NK-92 (cell line): ENCODE results near the gene FGF4.

Source experiments
- DNase-seq: peaks from one replicate; lab custom pipeline; 2025; ENCODE audit not compliant: unreplicated experiment; lab: John Stamatoyannopoulos, UW

Gene FGF4, protein sequence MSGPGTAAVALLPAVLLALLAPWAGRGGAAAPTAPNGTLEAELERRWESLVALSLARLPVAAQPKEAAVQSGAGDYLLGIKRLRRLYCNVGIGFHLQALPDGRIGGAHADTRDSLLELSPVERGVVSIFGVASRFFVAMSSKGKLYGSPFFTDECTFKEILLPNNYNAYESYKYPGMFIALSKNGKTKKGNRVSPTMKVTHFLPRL

DNA sequence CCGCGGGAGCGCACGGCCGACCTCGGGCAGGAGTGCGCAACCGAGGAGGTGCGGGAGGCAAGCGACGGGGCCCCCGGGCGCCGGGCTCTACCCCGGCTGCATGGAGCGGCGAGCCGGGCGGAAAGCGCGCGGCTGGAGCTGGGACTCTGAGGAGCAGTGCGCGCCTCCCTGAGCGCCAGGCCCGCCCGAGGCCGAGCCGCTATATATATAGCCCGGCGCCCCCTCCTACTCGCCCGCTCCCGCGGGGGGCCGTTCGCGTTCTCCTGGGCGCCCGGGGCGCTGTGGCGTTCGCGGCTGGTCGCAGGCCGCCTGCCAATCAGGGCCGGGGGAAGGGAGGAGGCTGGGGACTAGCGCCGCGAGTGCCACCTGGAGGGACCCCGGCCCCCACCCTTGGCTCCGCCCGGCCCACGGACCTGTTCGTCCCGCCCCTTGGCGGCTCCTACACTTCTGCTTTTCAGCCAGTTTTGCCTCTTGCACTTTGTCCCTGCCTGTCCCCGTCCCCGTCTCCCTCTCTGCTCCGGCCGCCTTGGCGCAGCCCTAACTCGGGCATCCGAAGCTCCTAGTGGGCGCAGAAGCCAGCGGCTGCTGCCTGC, at the start of gene FGF4:
TSS of gene FGF4 (minus strand) at position 179 of the 593 bp plus-strand sequence. CDS start 257 bp downstream, outside the sequence.
- DNase-seq, result no peak

DNA sequence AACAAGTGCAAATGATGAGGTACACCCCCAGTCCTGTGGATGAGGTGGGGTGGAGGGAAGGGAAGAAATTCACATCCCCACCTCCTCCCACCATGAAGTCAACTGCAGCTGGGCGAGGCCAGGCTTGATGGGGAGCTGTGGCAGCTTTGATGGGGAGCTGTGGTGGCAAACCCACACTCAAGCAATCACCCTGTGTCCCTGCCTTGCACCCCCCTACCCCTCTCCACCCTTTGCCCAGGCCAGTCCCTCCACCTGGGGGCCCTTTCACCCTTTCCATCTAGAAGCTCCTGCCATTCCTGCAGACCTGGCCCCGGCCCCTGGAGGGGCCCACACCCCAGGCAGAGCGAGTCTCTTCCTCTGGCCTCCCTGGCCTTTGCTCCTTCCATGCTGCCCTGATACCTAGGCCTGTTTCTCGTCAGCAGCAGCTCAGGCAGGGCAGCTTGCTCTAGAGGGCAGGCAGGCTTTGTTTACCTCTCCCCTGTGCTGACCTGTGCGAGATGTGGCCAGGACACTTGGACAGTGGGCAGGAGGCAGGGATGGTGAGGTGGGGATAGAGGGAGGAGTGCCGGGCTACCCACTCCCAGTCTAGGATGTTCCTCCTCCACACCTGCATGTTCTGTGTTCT, 48.6 kb upstream of the FGF4 start:
- no peak for DNase-seq

DNA sequence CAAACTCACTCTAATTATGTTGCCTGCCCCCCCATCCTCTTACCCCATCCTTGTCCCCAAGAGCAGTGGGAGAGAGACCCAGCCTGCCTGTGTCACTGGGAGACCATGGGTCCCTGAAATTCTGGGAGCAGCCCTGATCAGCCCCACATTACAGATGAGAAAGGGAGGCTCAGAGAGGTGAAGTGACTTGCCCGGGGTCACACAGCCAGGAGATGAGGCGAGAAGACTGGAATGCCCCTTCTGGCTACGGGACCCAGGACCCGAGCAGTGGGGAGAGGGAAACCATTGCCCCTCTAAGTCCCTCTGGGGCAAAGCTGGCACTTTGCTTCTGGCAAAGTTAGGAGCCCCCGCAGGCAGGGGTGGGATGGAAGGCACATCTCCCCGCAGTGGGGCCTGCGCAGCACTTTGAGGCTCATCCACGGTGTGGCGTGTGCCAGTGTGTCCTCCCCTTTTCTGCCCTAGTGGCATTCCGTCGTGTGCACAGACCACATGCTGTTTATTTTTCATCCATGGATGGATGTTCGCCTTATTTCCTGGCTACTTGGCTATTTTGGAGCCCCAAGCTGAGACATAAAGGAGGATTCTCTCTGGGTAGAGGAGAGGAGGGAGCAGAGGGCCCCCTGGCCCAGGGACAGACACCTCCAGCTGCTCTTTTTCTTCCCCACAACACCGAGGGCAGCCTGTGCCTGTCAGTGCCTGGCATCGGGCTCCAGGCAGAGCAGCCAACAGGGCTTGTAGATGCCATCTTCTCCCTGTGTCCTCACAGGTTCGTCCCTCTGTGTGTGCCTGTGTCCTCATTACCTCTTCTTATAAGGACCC, 47.7 kb upstream of the FGF4 start:
- DNase-seq, result no peak

DNA sequence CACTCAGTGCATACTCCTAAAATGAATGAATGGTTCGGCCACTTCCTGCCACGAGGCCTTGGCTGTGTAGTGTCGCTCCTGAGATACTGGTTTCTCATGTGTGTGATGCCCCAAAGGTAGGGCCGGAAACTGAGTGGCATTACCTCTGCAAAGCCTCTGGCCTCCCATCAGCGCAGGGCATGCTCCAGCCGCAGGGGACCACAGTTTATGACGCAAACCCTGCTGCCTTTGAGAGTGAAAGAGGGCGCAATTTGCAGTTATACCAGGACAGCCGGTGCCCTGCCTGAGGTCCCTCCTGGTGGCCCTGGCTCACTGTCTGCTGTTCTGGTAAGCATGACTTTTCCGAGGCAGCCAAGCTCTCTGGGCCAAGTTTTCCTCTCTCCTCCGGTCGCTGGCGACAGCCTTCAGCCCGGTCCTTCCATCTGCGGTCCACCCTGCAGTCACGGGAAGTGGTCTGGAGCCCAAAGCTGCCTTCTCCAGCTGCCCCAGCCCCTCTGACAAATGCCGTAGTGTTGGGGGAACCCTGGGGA, 46.4 kb upstream of the FGF4 start:
- no peak for DNase-seq

DNA sequence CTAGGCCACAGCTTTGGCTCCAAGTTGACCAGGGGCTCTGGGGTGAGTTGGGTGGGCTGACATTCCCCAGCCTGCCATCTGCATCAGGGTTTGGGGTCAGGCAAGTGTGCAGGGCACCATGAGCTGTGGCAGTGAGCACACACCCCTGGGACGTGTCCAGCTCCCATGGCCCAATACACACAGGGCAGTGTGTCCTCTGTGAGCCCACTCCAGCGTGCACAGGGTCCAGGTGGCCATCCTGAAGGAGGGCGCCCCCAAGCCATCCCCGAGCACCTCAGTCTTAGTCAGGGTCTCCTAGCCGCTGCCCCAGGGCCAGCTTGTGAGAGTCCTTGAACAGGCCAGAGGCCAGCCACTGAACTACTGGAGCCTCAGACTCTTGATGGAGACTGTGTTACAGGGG, 45.3 kb upstream of the FGF4 start:
- DNase-seq, result no peak

DNA sequence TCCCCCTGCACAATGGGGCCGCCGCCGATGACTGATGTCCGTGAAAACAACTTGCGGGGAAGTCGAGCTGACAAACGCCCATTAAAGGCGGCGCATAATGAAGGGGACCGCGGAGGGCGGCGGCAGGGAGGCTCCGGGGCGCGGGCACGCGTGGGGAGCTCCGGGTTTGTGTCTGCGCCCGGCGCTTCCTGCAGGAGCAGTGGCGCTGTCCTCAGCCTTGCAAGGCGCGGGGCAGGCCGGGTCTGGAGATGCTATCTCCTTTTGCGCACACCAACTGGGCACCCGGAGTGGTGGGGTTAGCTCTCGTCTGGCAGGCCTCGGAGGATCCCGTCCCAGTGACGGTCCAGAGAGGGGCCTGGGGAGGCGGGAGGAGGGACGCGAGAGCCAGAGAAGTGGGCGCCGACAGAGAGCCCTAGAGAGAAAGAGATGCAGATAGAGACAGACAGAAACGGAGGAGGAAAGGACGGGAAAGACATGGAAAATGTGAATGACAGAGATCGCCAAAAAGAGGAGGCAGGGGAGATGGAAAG, 44.5 kb upstream of the FGF4 start:
- DNase-seq, result no peak

DNA sequence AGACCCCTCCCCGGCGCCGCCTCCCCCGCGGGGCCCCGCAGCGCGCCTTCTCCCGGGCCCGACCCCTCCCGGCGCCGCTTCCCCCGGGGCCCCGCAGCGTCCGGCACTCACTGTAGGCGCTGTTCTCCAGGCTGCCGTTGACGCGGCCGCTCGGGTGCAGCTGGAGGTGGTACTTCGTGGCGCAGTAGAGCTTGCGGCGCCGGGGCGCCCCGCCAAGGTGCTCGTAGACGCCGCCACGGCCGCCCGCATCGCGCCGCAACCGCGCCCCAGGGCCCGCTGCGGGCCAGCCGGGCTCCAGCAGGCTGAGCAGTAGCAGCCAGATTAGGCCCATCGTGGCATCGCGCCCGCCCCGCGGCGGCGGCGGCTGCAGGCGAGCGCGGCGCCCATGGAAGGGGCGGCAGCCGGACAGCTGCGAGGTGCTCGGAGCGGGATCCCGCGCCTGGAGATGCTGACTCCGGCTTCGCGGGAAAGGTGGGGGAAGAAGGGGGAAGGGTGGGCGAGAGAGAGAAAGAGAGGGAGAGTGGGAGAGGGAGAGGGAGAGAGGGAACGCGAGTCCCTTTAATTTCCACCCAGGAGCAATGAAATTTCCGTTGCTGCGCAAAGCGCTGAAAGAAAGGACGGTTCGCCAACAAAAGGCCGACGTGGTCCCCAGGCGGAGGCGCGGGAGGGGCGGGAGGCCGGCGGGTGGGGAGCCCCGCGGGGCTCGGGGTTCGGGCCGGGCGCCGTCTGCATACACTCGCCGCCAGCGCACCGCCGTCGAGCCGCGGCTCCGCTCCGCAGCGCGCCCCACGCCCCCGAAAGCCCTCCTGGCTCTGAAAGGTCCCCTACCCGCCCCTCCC, 43.7 kb upstream of the FGF4 start, which contains the start of gene FGF3:
TSS of gene FGF3 (minus strand) at position 814 of the 839 bp plus-strand sequence. CDS start at position 331, 483 bp downstream.
- DNase-seq, result no peak

DNA sequence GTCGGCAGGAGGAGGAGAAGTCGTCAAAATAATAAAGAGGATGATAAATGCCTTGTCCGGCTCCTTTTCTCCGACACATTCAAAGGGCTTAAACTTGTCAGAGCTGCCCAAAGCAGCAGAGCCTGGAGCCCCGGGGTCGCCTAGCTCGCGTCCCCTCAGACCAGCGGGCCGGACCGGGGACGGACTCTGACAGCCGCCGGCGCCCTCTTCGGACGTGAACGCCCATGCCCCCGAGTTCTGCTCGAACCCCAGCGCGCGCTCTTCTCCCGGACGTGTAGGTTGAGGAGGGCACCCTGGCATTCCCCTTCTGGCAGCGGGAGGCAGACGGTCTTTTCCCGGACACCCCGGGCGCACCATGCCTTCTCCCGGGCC, 43.1 kb upstream of the FGF4 start:
- DNase-seq, result no peak

DNA sequence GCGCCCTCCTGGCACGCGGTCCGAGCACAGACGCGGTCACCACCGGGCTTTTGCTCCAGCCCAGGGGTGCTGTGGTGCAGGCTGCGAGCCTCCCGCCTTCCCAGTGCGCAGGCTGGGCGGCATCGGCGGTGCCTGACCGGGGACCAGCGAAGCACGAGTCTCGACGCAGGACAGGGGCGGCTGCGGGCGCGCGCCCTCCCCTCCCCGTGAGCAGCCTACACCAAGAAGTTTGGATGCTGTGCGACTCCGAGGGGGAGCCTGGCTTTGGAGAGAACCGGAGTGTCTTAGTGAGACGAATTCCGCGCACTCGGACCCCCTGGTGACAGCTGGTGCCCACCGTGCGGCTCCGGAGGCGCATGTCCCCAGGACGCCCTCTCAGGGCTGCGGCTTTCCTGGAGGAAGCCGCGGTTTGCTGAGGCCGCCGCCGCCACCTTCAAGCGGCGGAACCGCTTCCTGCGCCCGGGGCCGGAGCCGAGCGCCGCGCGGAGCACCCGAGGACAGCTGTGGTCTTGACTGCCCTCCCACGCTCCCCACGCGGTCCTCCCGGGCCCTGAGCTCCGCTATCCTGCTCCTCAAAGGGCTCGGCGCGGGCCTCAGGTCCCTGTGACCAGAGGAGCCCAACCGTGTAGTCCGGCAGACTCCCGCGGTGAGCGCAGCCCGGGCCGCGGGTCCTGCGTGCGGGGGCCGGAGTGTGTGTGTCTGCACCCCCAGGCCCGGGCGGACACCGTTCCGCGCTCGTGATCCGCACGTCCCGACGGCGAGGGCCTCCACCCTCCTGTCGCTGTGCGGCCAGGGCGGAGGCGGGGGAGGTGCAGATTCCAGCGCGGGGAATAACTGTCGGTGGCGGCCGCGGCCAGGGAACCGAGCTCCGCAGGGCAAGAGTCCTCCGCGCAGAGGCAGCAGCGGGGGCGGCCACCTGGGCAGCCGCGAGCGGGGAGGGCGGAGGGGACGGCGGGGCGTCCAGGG, 42.4 kb upstream of the FGF4 start:
- DNase-seq, result no peak

DNA sequence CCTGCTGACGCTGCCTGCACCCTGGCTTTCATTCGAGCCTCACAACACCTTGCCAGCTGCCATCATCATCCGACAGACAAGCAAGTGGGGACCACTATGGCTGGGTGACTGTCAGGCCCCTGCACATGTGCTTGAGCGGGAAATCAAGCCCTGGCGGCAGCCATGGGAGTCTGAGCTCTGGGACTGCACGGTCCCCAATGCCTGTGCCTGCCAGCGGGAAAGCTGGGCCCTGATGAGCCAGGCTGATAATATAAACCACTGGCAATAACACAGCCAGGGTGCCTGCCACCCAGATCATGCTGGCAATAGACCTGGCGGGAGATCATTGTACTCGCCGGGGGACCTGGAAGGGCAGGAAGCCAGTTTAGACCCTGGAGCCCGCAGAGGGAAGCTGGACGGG, 41.5 kb upstream of the FGF4 start:
- no peak for DNase-seq

DNA sequence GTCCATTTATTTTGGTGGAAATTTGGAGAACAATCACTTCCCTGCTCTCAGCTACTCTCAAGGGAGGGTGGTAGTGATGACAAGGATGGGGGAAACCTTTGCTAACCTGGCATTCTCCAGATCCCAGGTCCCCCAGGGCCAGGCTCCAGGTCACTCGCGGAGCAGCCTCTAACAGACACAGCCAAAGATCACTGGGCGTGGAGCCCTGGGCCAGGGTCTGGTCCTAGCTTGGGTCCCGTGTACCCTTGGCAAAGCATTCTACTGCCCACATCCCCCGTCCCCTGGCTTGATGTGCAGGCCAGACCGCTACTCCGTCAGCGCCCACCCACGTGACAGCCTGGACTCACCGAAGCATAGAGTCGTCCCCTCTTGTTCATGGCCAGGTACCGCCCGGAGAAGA, 40.8 kb upstream of the FGF4 start:
- no peak for DNase-seq

DNA sequence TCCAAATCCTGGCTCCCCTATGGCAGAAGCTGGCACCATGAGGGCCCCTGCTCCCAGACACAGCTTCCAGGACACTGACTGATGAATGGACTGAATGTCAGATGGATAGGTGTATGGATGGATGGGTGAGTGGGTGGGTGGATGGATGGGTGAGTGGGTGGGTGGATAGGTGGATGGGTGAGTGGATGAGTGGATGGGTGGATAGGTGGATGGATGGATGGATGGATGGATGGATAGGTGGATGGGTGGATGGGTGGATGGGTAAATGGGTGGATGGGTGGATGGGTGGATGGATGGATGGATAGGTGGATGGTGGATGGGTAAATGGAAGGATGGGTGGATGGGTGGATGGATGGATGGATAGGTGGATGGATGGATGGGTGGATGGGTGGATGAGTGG, 39.8 kb upstream of the FGF4 start:
- DNase-seq, result no peak

DNA sequence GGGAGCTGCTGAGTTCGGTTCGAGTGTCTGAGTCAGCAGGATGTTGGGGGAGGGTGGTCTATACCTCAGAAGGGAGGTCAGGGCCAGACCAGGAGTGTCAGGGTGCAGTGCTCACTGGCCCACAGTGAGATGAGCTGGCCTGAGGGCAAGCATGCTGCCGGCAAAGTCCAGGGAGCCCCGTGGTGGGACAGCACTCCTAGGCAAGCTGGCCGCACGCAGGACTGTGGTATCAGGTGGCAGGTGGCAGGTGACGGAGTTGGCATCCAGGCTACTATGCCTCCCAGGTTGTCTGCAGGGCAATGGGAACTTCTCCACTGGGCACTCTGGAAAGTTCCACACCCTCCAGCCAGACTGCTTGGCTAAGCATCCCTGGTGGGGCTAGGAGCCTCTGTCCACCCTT, 39.3 kb upstream of the FGF4 start:
- DNase-seq, result no peak

DNA sequence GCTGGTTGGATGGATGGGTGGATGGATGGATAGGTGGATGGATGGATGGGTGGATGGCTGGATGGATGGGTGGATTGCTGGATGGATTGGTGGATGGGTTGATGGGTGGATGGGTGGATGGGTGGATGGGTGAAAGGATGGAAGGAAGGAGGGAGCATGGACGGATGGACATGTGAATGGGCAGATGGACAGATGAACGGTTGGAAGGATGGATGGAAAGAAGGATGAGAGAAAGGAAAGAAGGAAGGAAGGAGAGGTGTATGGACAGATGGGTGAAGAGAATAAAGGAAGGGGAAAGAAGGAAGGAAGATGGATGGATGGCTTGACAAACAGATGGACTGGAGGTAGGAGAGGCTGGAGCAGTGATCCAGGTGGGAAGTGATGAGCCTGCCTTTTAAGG, 38.7 kb upstream of the FGF4 start:
- no peak for DNase-seq

DNA sequence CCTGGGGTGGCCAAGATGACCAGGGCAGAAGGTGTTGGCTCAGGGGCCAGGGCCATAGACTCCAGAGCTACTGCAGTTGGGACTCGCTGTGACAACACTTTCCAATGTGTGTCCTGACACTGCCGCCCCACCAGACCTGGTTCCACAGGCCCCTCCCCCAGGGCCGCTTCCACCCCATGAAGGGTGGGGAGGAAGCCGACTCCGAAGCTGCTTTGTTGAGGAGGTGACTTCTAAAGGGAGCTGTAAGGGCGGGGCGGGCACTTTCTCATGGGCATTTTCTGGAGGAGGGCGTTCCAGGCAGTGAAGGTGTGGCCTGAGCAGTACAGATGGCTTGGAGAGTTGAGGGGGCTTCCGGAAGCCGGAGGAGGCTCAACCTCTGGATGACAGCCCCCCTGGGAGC, 37.8 kb upstream of the FGF4 start:
- no peak for DNase-seq

DNA sequence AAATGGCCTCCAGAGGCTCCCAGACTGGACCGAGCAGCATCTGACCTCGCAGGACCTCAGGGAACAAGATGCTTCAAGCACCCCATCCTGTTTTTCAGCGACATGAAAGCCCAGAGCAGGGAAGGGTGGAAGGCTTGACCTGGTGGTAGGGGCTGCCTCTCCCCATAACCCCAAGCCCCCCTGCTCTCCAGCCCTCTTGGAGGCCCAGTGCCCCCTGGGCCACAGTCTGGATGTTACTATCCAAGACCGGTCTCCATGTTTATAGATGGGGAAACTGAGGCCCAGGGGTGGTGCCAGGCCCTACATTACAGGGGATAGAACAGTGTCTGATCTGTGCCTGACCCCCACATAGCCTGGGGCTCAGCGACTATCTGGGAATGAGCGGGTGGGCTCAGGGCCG, 37.1 kb upstream of the FGF4 start:
- no peak for DNase-seq

DNA sequence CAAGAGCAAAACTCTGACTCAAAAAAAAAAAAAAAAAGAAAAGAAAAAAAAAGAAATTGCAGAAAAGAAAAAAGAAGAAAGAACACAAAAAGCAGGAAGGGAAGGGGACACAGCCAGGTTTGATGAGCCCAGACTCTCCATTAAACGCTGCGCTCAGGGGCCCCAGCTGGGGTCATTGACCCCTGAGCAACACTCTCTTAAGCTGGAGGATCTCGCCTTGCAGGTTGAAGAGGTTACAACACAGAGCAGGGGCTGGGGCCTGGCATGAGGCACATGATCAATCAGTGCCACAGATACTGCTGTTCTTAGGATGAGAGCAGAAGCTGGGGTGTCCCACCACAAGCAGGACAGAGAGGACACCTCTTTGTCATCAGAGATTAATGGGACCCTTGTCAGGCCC, 36.3 kb upstream of the FGF4 start:
- DNase-seq, result no peak

DNA sequence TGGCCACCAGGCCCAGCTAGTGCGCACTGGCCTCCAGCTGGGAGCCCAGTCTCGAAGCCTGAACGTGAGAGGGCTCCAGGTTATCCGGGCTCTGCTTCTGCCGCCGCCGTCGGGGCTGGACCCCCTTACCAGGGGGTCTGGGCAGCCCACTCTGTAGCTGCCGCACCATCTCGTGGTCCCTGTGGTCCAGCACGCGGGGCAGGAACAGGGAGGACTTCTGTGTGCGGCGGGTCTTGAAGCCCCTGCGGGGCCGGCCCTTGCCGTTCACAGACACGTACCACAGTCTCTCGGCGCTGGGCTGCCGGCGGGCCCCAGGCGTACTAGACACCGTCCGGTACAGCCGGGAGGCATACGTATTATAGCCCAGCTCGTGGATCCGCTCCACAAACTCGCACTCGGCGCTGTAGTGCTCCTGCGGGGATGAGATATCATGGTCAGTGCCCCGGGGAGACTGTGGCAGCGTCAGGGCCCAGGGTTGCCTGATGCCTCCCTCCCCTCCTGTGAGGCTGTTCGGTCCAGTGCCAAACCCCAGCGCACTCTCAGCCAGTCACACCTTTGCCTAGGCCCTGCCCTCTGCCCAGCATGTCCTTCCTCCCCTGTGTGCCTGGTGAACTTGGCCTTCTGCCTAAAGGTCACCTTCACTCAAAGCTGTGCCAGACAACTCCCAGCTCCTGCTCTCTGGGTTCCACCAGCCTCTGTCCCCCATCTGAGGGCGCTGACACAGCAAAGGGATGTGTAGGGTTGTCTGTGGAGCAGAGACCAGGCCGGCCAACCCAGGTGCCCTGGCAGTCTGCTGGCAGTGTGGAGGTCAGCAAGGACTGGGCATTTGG, 35.4 kb upstream of the FGF4 start:
- no peak for DNase-seq
